ENCODE measurements around the gene SLC2A9.

GRCh38 chr4:10040049-10040892 is 19.0 kb upstream of the SLC2A9 start:
- TF ChIP-seq, protein P1, sequence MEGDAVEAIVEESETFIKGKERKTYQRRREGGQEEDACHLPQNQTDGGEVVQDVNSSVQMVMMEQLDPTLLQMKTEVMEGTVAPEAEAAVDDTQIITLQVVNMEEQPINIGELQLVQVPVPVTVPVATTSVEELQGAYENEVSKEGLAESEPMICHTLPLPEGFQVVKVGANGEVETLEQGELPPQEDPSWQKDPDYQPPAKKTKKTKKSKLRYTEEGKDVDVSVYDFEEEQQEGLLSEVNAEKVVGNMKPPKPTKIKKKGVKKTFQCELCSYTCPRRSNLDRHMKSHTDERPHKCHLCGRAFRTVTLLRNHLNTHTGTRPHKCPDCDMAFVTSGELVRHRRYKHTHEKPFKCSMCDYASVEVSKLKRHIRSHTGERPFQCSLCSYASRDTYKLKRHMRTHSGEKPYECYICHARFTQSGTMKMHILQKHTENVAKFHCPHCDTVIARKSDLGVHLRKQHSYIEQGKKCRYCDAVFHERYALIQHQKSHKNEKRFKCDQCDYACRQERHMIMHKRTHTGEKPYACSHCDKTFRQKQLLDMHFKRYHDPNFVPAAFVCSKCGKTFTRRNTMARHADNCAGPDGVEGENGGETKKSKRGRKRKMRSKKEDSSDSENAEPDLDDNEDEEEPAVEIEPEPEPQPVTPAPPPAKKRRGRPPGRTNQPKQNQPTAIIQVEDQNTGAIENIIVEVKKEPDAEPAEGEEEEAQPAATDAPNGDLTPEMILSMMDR (IDR thresholded peaks at IDR 0.05), result no peak
- no peak for TF ChIP-seq POLR2A (IDR thresholded peaks at IDR 0.05)
